A673 (cell line): Measurements from ENCODE around the gene DBX1. TPM values are rescaled to one million over a fixed set of nuclear protein-coding genes. Genes with fewer than 3 reads are reported as not detected.

ENCODE experiments used
- BruUV-seq: library from RNA; stranded (reverse); fragments of 400-500 nt; replicated peaks from 2 replicates; lab custom pipeline; 2021; lab: Mats Ljungman, UMichigan
- CTCF ChIA-PET: fragments of 300-600 bp; sonication (Branson Sonifier 250); formaldehyde crosslinking; loops from one replicate; lab custom pipeline; 2022; ENCODE audit warnings: antibody characterized with exemption; lab: Charles Lee
- POLR2A ChIA-PET: fragments of 300-600 bp; sonication (Branson Sonifier 250); formaldehyde crosslinking; loops from one replicate; lab custom pipeline; 2022; ENCODE audit warnings: antibody characterized with exemption; ENCODE audit not compliant: low non-redundant PET; lab: Charles Lee
- DNase-seq: peaks from one replicate; pipeline ENCODE4 v3.0.0-alpha.2; 2015; ENCODE audit warnings: low spot score
- H3K27ac ChIP-seq: fragments of 200-600 bp; sonication (generic); 2 replicates; pipeline ENCODE4 v1.5.1; 2016; ENCODE audit warnings: mixed run types, low read depth, mild to moderate bottlenecking, mixed read lengths, antibody characterized with exemption, low read length; ENCODE audit not compliant: poor library complexity, severe bottlenecking
- H3K27me3 ChIP-seq: fragments of 200-600 bp; sonication (generic); replicated peaks from 2 replicates; pipeline ENCODE4 v1.6.1; 2017; ENCODE audit warnings: mixed run types, low read depth, mild to moderate bottlenecking, mixed read lengths, antibody characterized with exemption, low read length; ENCODE audit not compliant: insufficient read depth, poor library complexity
- H3K36me3 ChIP-seq: fragments of 200-600 bp; sonication (generic); 2 replicates; pipeline ENCODE4 v1.6.1; 2016; ENCODE audit warnings: mixed run types, mild to moderate bottlenecking, mixed read lengths, antibody characterized with exemption, low read length; ENCODE audit not compliant: insufficient read depth, poor library complexity, severe bottlenecking
- H3K4me1 ChIP-seq: fragments of 200-600 bp; sonication (generic); 2 replicates; pipeline ENCODE4 v1.6.1; 2017; ENCODE audit warnings: mixed run types, mild to moderate bottlenecking, mixed read lengths, antibody characterized with exemption, low read length; ENCODE audit not compliant: insufficient read depth, poor library complexity, severe bottlenecking
- H3K4me3 ChIP-seq: fragments of 200-600 bp; sonication (generic); 2 replicates; pipeline ENCODE4 v1.5.1; 2016; ENCODE audit warnings: low read depth, mixed run types, mild to moderate bottlenecking, mixed read lengths, low read length; ENCODE audit not compliant: poor library complexity, severe bottlenecking
- H3K9me3 ChIP-seq: fragments of 200-600 bp; sonication (generic); 2 replicates; pipeline ENCODE4 v1.6.1; 2016; ENCODE audit warnings: mixed run types, low read depth, mild to moderate bottlenecking, mixed read lengths, antibody characterized with exemption, low read length; ENCODE audit not compliant: poor library complexity, severe bottlenecking
- CTCF ChIP-seq: fragments of 300-800, 200-600 bp; sonication (generic); conservative IDR thresholded peaks from 2 replicates; pipeline ENCODE4 v1.5.1; 2017; ENCODE audit warnings: low read depth, mild to moderate bottlenecking, antibody characterized with exemption, low read length, moderate library complexity, mixed read lengths
- EZH2 ChIP-seq: fragments of 200-600 bp; sonication (generic); IDR thresholded peaks from 2 replicates; pipeline ENCODE4 v1.6.1; 2017; ENCODE audit warnings: borderline replicate concordance, low read depth, mild to moderate bottlenecking, mixed read lengths, antibody characterized with exemption, low read length; ENCODE audit not compliant: poor library complexity, severe bottlenecking
- intact Hi-C: fragments of 100-400 bp; cut with micrococcal nuclease; formaldehyde crosslinking; loops from one replicate; pipeline ENCODE4 v1.10.0; 2022; ENCODE audit not compliant: unreplicated experiment
- total RNA-seq: library from RNA; stranded (reverse); gene quantifications from 2 replicates; pipeline ENCODE4 v1.2.3, GENCODE V29; 2021

Gene DBX1
- total RNA-seq, 1 experiment from 2014 or later, result not detected

GRCh38 chr11:20112291-20113148 is 47.8 kb downstream of the DBX1 start:
- intact Hi-C loops, result loop anchor here (5.0 kb wide), 1 partner anchor 160 kb away; no protein-coding TSS in a partner anchor
- H3K9me3 ChIP-seq, result no peaks in the 10 kb centered on the region
- H3K36me3 ChIP-seq, result no peaks in the 10 kb centered on the region
- ChIA-PET CTCF (interaction anchor here (1.0 kb wide), 1 partner anchor 177 kb away, joined by 4 read pairs; no protein-coding TSS in a partner anchor), POLR2A (no interaction called here)
- H3K27ac ChIP-seq, result no peak overlapping the region
- no peaks in the 10 kb centered on the region for H3K27me3 ChIP-seq
- no peaks in the 10 kb centered on the region for H3K4me1 ChIP-seq
- H3K4me3 ChIP-seq, result no peak overlapping the region
- BruUV-seq, result no TSS peak
- peak; percentile 53 for DNase-seq
- TF ChIP-seq CTCF (no peak), EZH2 (no peak)

GRCh38 chr11:20111871-20112270 is 48.4 kb downstream of the DBX1 start:
- POLR2A ChIA-PET, result no interaction called here
- TF ChIP-seq EZH2 (no peak), CTCF (no peak)
- no peak overlapping the region for H3K4me3 ChIP-seq
- H3K9me3 ChIP-seq, result no peaks in the 10 kb centered on the region
- CTCF ChIA-PET, result interaction anchor here (1.0 kb wide), 1 partner anchor 176 kb away, joined by 4 read pairs; no protein-coding TSS in a partner anchor
- DNase-seq, result no peak
- intact Hi-C loops, result loop anchor here (5.0 kb wide), 1 partner anchor 160 kb away; no protein-coding TSS in a partner anchor
- no TSS peak for BruUV-seq
- no peaks in the 10 kb centered on the region for H3K4me1 ChIP-seq
- no peaks in the 10 kb centered on the region for H3K27me3 ChIP-seq
- no peak overlapping the region for H3K27ac ChIP-seq
- H3K36me3 ChIP-seq, result no peaks in the 10 kb centered on the region

GRCh38 chr11:20110908-20111669 is 49.2 kb downstream of the DBX1 start:
- Histone ChIP-seq H3K27ac (no peak overlapping the region), H3K36me3 (no peaks in the 10 kb centered on the region), H3K27me3 (no peaks in the 10 kb centered on the region), H3K4me1 (no peaks in the 10 kb centered on the region), H3K4me3 (no peak overlapping the region), H3K9me3 (no peaks in the 10 kb centered on the region)
- ChIA-PET CTCF (interaction anchor here (1.0 kb wide), 1 partner anchor 176 kb away, joined by 4 read pairs; no protein-coding TSS in a partner anchor), POLR2A (no interaction called here)
- BruUV-seq, result no TSS peak
- no peak for TF ChIP-seq EZH2
- peak; percentile 78 for TF ChIP-seq CTCF
- intact Hi-C loops, result loop anchor here (5.0 kb wide), 1 partner anchor 159 kb away; no protein-coding TSS in a partner anchor
- peak; percentile 36 for DNase-seq
